Peyer's patch (tissue), 4 donors: ENCODE results near the gene RCN1. TPM values are rescaled to one million over a fixed set of nuclear protein-coding genes. Genes with fewer than 3 reads are reported as not detected.

ENCODE experiments used
- DNase-seq, 3 donors: peaks; one replicate each; pipeline ENCODE4 v3.0.0-alpha.2; 2017 to 2019
- H3K27ac ChIP-seq, 4 donors: fragments of 200-600 bp; sonication (generic); one replicate each; pipeline ENCODE4 v1.5.1; 2016 to 2019
- H3K27me3 ChIP-seq, 2 donors: fragments of 200-600 bp; sonication (generic); one replicate each; pipeline ENCODE4 v1.5.1; 2019
- H3K36me3 ChIP-seq, 3 donors: fragments of 200-600 bp; sonication (generic); one replicate each; pipeline ENCODE4 v1.5.1; 2016 to 2019
- H3K4me1 ChIP-seq, 4 donors: fragments of 200-600 bp; sonication (generic); one replicate each; pipeline ENCODE4 v1.5.1; 2016 to 2019
- H3K4me3 ChIP-seq, 4 donors: fragments of 200-600 bp; sonication (generic); 1 replicate in 3 of 4; 2 replicates in 1 of 4; pipeline ENCODE4 v1.5.1; 2016 to 2019; ENCODE audit warnings: mild to moderate bottlenecking in 1 of 4
- H3K9me3 ChIP-seq, 4 donors: fragments of 200-600 bp; sonication (generic); one replicate each; pipeline ENCODE4 v1.5.1; 2016 to 2019; ENCODE audit warnings: mild to moderate bottlenecking in 1 of 4
- CTCF ChIP-seq, 6 experiments: fragments of 450-650 bp in 4 of 6; fragments of 200-600 bp in 2 of 6; sonication (generic) in 1 of 6; IDR thresholded peaks; one replicate each; pipeline ENCODE4 v1.5.1; 2017 to 2019; ENCODE audit warnings: antibody characterized with exemption in 6 of 6, mild to moderate bottlenecking in 3 of 6, moderate library complexity in 1 of 6
- POLR2A ChIP-seq, 2 donors: fragments of 450-650 bp; IDR thresholded peaks; one replicate each; pipeline ENCODE4 v1.5.1; 2017; ENCODE audit warnings: antibody characterized with exemption in 2 of 2, mild to moderate bottlenecking in 2 of 2, moderate library complexity in 2 of 2
- total RNA-seq, 4 donors: library from RNA; depleted of rRNA; stranded (reverse); fragments of >200 nt; gene quantifications; one replicate each; pipeline ENCODE4 v1.1.0, GENCODE V29; 2016

RCN1 gene
- total RNA-seq, 4 donors from 2014 or later: 14.5 to 20.7 (median 18.7) TPM

- Histone ChIP-seq H3K9me3 (no peaks in the 10 kb centered on the region), H3K27me3 (no peaks in the 10 kb centered on the region), H3K4me3 (no peak overlapping the region), H3K4me1 (no peaks in the 10 kb centered on the region), H3K36me3 (no peaks in the 10 kb centered on the region), H3K27ac (no peak overlapping the region)
- TF ChIP-seq CTCF (IDR thresholded peaks at IDR 0.05) (no peak), POLR2A (IDR thresholded peaks at IDR 0.05) (no peak)
- no peak for DNase-seq
Measured at GRCh38 chr11:32141745-32142546, 51.1 kb downstream of the RCN1 start.

- no peaks in the 10 kb centered on the region for H3K27me3 ChIP-seq
Measured at GRCh38 chr11:32143378-32143777, 52.5 kb downstream of the RCN1 start.

GRCh38 chr11:32145282-32145681 lies 54.4 kb downstream of the RCN1 start:
- no peak for DNase-seq
- H3K27ac ChIP-seq: no peak overlapping the region

More at GRCh38 chr11:32143378-32143777, 52.5 kb downstream of the RCN1 start:
- Histone ChIP-seq H3K4me1 (no peaks in the 10 kb centered on the region), H3K36me3 (no peaks in the 10 kb centered on the region), H3K4me3 (no peak overlapping the region), H3K9me3 (no peaks in the 10 kb centered on the region), H3K27ac (no peak overlapping the region)
- no peak for DNase-seq
- TF ChIP-seq CTCF (IDR thresholded peaks at IDR 0.05) (no peak), POLR2A (IDR thresholded peaks at IDR 0.05) (no peak)

GRCh38 chr11:32148895-32149294 lies 58.0 kb downstream of the RCN1 start:
- Histone ChIP-seq H3K27ac (no peak overlapping the region), H3K4me3 (no peak overlapping the region), H3K27me3 (no peaks in the 10 kb centered on the region), H3K9me3 (no peaks in the 10 kb centered on the region), H3K36me3 (no peaks in the 10 kb centered on the region), H3K4me1 (no peaks in the 10 kb centered on the region)
- TF ChIP-seq CTCF (IDR thresholded peaks at IDR 0.05): no peak
- TF ChIP-seq POLR2A (IDR thresholded peaks at IDR 0.05): no peak
- DNase-seq: no peak

More at GRCh38 chr11:32145282-32145681, 54.4 kb downstream of the RCN1 start:
- H3K27me3 ChIP-seq: no peaks in the 10 kb centered on the region
- no peaks in the 10 kb centered on the region for H3K4me1 ChIP-seq
- no peaks in the 10 kb centered on the region for H3K9me3 ChIP-seq
- no peak for TF ChIP-seq CTCF (IDR thresholded peaks at IDR 0.05)
- TF ChIP-seq POLR2A (IDR thresholded peaks at IDR 0.05): no peak
- no peak overlapping the region for H3K4me3 ChIP-seq
- H3K36me3 ChIP-seq: no peaks in the 10 kb centered on the region

- TF ChIP-seq POLR2A (IDR thresholded peaks at IDR 0.05) (no peak), CTCF (IDR thresholded peaks at IDR 0.05) (no peak)
- Histone ChIP-seq H3K36me3 (no peaks in the 10 kb centered on the region), H3K9me3 (no peaks in the 10 kb centered on the region), H3K4me3 (no peak overlapping the region), H3K27ac (no peak overlapping the region), H3K4me1 (no peaks in the 10 kb centered on the region), H3K27me3 (no peaks in the 10 kb centered on the region)
- no peak for DNase-seq
Measured at GRCh38 chr11:32149748-32150147, 58.9 kb downstream of the RCN1 start.
